Measurements from ENCODE around the gene SIPA1L3. TPM values are rescaled to one million over a fixed set of nuclear protein-coding genes. Genes with fewer than 3 reads are reported as not detected.

Gene SIPA1L3
- total and polyA plus RNA-seq, 10 of the 15 experiments (the other 5 are each of a cell fraction or from before 2014, with no cell fraction given), result 0.24 to 66.2 (median 19.1) TPM

DNA sequence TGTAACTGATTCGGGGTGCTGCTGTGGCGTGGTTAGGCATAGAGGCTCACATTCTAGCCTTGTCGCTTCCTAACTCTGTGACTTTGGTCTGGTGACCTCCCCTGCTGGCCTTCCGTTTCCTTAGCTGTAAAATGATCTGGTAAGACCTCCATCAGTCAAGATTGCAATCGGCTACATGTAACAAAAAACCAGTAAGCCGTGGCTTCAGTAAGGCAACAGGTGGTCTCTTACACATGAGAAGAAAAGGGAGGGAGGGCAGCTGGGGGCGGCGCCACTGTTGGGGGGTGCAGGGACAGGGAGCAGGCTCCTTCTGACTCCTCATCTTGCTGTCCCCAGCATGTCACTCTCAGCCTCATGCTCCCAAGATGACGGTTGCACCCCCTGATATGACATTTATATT, 148.0 kb downstream of the SIPA1L3 start (continued):
- TF ChIP-seq, protein P1, sequence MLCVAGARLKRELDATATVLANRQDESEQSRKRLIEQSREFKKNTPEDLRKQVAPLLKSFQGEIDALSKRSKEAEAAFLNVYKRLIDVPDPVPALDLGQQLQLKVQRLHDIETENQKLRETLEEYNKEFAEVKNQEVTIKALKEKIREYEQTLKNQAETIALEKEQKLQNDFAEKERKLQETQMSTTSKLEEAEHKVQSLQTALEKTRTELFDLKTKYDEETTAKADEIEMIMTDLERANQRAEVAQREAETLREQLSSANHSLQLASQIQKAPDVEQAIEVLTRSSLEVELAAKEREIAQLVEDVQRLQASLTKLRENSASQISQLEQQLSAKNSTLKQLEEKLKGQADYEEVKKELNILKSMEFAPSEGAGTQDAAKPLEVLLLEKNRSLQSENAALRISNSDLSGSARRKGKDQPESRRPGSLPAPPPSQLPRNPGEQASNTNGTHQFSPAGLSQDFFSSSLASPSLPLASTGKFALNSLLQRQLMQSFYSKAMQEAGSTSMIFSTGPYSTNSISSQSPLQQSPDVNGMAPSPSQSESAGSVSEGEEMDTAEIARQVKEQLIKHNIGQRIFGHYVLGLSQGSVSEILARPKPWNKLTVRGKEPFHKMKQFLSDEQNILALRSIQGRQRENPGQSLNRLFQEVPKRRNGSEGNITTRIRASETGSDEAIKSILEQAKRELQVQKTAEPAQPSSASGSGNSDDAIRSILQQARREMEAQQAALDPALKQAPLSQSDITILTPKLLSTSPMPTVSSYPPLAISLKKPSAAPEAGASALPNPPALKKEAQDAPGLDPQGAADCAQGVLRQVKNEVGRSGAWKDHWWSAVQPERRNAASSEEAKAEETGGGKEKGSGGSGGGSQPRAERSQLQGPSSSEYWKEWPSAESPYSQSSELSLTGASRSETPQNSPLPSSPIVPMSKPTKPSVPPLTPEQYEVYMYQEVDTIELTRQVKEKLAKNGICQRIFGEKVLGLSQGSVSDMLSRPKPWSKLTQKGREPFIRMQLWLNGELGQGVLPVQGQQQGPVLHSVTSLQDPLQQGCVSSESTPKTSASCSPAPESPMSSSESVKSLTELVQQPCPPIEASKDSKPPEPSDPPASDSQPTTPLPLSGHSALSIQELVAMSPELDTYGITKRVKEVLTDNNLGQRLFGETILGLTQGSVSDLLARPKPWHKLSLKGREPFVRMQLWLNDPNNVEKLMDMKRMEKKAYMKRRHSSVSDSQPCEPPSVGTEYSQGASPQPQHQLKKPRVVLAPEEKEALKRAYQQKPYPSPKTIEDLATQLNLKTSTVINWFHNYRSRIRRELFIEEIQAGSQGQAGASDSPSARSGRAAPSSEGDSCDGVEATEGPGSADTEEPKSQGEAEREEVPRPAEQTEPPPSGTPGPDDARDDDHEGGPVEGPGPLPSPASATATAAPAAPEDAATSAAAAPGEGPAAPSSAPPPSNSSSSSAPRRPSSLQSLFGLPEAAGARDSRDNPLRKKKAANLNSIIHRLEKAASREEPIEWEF (IDR thresholded peaks at IDR 0.05; ENCODE audit: insufficient replicate concordance, low read depth, low read length), result no peak
- TF ChIP-seq CEBPB (IDR thresholded peaks at IDR 0.05; ENCODE audit: borderline replicate concordance in 1 of 2, low read depth in 2 of 2, low read length in 2 of 2) (no peak), SREBF2 (IDR thresholded peaks at IDR 0.05; ENCODE audit: low read length) (no peak), EGR1 (IDR thresholded peaks at IDR 0.05; ENCODE audit: borderline replicate concordance in 1 of 2, low read depth in 2 of 2, low read length in 2 of 2) (no peak), SMAD1 (IDR thresholded peaks at IDR 0.05; ENCODE audit: low read depth, partially characterized antibody) (no peak), CBX3 (IDR thresholded peaks at IDR 0.05; ENCODE audit: borderline replicate concordance, low read depth) (no peak), CHD4 (IDR thresholded peaks at IDR 0.05) (no peak)
- TF ChIP-seq, protein P2, sequence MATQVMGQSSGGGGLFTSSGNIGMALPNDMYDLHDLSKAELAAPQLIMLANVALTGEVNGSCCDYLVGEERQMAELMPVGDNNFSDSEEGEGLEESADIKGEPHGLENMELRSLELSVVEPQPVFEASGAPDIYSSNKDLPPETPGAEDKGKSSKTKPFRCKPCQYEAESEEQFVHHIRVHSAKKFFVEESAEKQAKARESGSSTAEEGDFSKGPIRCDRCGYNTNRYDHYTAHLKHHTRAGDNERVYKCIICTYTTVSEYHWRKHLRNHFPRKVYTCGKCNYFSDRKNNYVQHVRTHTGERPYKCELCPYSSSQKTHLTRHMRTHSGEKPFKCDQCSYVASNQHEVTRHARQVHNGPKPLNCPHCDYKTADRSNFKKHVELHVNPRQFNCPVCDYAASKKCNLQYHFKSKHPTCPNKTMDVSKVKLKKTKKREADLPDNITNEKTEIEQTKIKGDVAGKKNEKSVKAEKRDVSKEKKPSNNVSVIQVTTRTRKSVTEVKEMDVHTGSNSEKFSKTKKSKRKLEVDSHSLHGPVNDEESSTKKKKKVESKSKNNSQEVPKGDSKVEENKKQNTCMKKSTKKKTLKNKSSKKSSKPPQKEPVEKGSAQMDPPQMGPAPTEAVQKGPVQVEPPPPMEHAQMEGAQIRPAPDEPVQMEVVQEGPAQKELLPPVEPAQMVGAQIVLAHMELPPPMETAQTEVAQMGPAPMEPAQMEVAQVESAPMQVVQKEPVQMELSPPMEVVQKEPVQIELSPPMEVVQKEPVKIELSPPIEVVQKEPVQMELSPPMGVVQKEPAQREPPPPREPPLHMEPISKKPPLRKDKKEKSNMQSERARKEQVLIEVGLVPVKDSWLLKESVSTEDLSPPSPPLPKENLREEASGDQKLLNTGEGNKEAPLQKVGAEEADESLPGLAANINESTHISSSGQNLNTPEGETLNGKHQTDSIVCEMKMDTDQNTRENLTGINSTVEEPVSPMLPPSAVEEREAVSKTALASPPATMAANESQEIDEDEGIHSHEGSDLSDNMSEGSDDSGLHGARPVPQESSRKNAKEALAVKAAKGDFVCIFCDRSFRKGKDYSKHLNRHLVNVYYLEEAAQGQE (IDR thresholded peaks at IDR 0.05; ENCODE audit: low read depth, low read length), result no peak

Measured in GM12878 (cell line).